AML-193 (cell line): ENCODE data around the gene KCNK17.

ENCODE experiments used
- DNase-seq, 2 experiments: peaks; one replicate each; lab custom pipeline; 2025; lab: John Stamatoyannopoulos, UW

KCNK17 gene

DNA sequence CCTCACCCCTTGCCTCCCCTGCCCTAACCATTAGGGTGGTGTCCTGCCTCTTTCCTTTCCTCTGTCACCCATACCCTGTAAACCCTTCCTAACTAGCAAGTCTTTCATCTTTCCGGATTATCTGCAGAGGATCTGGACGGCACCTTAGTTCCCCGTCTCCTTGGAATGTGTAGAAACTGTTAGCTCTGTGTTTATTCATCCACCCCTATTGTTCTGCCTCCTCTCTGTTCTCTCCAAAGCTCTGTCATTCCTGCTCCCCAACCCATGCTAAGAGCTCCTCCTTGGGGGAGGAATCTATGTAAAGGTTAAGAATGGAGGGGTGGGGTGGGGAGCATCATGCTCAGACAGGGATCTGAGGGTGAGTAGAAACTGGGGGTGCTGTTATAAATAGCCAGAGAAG lies 45.5 kb downstream of the KCNK17 start:
- DNase-seq = no peak

DNA sequence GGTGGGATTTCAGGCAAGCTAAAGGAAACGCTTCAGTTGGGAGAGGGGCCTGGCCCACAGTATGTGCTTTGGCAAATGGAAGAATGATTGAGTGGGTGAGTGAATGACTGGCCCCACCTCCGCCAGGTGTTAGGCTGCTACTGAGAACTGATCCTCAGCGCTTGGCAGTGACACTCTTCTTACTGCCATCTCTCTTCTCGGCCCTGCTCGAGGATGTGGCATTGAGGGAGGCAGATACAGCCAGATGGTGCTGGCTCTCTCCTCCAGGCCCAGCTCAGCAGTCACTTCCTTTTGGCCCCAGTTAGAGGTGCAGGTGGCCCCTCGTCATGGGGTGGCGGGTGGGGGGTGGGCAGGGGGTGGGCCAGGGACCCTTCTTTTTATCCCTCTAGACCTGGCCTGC lies 46.0 kb downstream of the KCNK17 start:
- DNase-seq = no peak

DNA sequence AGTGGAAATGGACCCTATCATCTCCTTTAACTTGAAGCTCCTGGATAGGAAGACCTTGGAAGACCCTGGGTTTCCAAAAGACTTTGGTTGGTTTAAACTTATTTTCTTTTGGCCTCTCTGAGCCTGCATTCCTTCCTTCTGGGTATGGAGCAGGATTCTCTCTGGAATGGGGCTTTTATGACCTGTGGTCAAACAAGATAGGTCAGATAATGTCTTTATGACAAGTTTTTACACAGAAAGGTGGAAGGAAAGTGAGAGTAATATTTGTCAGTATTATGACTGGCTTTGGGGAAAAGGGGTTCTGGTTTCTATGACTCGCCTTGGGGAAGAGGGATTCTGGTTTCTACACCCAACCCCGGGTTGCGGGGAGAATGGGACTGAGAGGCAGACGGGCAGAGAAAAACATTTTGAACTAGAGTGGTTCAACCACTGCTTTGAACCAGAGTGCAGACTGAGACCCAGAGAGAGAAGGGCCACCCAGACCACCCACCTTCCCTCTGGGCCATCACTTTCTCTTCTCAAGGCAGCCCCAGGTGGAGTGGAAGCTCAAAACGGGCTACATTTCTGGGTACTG lies 47.4 kb downstream of the KCNK17 start:
- DNase-seq = no peak

DNA sequence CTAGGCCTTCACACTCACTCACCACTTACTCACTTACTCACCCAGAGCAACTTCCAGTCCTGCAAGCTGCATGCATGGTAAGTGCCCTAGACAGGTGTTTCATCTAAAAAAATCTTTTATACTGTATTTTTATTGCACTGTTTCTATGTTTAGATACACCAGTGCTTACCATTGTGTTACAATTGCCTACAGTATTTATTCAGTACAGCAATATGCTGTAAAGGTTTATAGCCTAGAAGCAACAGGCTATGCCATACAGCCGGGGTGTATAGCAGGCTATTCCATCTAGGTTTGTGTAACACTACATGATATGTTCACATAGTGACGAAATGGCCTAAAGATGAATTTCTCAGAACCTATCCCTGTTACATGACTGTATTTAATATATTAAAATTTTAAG lies 47.8 kb downstream of the KCNK17 start:
- DNase-seq = no peak

DNA sequence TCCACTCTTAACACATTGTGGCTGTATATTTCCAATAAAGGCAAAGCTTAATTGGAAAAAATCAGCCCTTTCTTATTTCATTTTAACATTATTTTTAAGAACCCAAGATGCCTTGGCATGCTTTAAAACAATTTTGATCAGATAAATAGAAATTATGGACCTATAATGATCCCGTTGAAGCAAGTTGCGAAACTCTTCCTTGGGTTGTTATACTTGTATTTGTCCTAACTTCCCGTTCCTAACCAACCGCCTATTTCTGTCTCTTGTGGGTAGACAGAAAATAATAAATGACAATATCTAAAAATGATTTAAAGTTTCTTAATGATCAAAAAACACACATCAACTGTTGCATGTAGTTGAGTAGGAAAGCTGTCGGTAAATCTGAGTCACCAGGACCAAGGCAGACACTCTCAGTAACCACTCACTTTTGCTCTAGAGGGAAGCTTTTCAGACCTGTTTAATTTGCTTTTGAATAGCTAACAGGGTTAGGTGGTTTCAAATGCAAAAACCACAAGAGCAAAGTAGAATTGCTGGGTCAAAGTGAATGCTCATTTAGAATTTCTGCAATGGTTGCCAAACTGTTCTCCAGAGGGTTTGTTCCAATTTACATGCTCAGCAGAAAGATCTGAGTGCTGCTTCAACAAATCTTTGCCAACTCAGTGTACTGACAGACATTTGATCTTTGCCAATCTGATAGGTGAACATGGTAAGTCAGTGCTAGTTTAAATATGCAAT lies 50.7 kb downstream of the KCNK17 start:
- DNase-seq = peak; percentile 77 to 92

DNA sequence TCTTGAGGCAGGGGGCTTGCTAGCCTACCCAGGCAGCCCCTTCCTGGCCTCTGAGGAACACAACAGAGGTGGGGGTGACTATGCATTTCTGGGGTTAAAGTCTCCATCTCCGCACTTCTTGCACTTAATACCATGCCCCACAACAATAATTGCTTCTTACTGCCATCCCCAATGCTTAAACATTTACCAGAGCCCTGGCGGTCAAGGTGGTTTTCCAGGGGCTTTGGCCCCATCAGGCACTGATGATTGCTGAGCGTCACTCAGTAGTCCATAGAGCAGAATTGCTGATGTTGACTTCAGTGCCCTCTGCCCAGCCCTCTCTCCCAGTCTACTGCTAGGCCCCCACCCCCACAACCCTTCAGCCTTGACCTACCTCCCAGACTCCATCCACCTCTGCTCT lies 52.5 kb downstream of the KCNK17 start:
- DNase-seq = no peak

DNA sequence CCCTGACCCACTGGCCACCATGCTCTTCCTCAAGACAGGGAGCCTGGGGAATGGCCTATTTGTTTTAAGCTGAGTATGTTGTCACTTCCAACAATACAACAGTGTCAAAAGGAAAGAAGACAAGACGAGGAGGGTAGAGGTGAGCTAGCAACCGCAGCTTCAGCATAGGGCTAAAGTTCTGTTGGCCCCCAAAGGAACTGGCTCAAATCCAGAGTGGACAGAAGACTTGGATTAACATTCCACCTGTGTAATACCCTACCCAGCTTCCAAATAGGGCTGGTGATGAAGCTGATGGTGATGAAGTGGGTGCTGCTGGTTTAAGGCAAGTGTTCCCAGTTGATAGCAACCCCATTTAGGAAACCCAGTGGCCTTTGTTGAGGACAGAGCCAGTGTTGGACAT lies 53.3 kb downstream of the KCNK17 start:
- no peak for DNase-seq

DNA sequence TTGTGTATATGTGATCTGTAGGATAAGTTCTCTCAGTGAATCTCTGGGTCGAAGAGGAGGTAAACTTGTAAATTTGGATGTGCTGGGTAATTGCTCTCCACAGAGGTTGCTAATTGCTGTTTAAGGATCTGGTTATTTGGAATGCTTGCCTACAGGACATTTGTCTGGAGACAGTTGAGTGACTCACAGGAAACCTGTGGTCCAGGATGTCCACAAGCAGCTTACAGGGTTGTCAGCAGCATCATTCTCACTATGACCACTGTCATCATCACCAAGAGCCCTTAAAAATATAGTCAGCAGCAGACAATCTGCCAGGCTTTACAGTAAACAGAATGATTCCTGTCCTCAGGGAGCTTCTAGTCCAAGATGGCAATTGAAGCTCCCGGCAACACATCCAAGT lies 53.8 kb downstream of the KCNK17 start:
- no peak for DNase-seq

DNA sequence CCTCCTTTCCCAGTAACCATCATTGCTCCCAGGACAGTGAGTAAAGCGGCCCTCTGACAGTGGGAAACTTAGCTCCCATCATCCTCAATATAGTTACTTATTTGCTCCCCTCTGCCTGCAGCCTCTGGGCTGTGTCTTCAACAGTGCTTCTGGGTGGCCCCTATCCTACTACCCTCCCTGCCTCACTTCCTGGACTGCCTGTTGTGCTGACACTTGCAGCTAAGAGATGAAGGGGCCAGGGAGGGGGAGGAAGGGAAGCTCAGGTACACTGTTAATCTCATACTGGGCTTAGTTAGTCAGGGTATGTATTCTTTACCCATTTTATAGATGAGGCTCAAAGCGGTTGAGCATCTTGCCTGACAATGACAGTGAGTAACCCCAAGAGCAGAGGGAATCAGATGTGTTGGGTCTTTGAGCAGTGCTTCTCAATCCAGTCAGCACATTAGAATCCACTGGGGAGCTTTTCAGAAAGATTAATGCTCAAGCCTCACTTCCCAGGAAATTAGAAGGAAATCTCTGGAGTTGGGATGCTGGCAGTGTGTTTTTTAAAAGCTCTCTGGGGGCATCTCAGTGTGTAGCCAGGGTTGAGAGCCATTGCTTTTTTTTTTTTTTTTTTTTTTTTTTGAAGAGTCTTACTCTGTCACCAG lies 57.8 kb downstream of the KCNK17 start:
- no peak for DNase-seq

DNA sequence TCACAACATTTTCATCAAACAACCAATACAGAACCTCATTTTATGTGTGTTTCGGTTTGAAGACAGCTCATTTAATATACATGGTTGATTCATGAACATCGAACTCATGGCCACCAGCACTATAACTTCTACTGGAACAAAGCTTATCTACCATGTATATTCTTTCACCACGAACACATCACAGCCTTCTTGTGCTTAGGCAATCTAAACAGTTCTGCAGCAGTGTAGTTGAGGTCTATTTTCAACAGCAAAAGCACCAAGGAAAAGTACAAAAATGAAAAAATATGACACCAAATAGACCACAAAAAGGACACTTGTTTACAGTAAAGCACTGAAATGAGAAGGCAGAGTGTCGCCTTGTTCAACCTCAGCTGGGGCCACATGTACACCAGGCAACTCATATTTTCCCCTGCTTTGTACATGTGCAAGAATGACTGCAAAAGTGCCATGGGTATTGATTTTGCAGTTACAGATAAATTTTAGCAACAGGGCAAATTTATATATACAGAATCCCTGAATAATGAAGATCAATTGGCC lies 59.2 kb downstream of the KCNK17 start:
- DNase-seq = no peak

DNA sequence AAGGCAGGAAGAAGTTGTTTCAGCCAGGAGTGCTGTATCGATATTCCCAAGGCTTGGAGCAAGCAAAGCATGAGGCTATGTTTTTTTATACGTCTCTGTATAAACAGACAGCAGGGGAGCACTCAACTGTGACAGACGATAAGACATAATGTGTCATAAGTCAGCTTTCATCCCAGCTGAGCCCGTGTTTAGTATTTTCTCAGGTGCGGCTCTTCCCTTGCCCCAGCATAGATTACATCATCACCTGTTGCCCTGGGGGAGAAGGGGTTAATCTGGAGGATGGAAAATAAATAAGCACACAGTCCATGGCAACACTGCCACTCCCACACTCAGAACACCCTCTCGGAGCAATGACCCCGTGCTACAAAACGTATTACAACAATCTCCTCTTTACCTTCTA lies 62.8 kb downstream of the KCNK17 start:
- DNase-seq = no peak

DNA sequence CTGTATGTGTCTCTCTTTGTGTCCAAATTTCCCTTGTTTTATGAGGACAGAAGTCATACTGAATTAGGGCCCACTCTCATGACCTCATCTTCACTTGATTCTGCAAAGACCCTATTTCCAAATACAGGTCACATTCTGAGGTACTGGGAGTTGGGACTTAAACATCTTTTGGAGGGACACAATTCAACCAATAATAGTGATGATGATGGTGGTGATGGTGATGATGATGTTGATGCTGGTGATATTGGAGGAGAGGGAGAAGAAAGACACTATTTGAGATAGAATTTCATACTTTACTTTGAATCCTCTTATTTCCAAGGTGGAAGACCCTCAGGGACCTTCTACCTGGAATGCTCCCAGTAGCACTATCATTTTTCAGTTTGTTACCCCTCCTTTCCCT lies 63.7 kb downstream of the KCNK17 start:
- no peak for DNase-seq

DNA sequence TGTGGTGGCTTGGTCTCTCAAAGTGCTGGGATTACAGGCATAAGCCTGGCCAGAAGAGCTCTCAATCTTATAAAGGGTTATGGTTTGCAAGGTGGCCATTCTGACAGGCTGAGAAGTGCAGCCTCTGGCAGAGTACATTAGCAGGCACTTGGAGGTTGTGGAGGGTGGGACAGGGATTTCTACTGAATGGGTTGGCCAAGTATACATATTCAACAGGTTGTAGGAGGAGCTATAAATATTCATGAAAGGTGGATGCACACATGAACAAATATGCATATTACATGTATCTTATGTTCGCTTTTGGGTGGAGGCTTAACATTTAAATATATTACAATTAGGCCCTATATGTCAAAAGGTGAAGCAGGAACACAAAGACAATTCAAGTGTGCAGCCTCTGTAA lies 64.9 kb downstream of the KCNK17 start:
- DNase-seq = no peak
